NB4 (cell line): ENCODE results near the gene CENPV.

Experiments used
- DNase-seq: peaks from one replicate; pipeline ENCODE4 v3.0.0; 2010; ENCODE audit warnings: low read depth
- H3K4me3 ChIP-seq: one replicate; pipeline ENCODE4 v1.5.1; 2011; ENCODE audit warnings: mild to moderate bottlenecking, low read depth, low read length, moderate library complexity
- CTCF ChIP-seq: IDR thresholded peaks from one replicate; pipeline ENCODE4 v1.5.1; 2012; ENCODE audit warnings: low read depth, low read length
- MAX ChIP-seq: IDR thresholded peaks from 2 replicates; pipeline ENCODE4 v1.6.1; 2011; ENCODE audit warnings: low read depth, low read length
- MYC ChIP-seq: IDR thresholded peaks from 2 replicates; pipeline ENCODE4 v1.6.1; 2011; ENCODE audit warnings: low read depth, low read length
- POLR2A ChIP-seq: IDR thresholded peaks from 2 replicates; pipeline ENCODE4 v1.6.1; 2011; ENCODE audit warnings: mild to moderate bottlenecking; ENCODE audit not compliant: insufficient read length; ENCODE audit errors: extremely low read depth

The CENPV gene

GRCh38 chr17:16378636-16379282 is 25.5 kb upstream of the CENPV start:
- DNase-seq: no peak
- TF ChIP-seq MYC (no peak), CTCF (no peak), POLR2A (no peak), MAX (no peak)
- no peak overlapping the region for H3K4me3 ChIP-seq

GRCh38 chr17:16377941-16378341 is 24.7 kb upstream of the CENPV start:
- TF ChIP-seq MYC (no peak), MAX (no peak), CTCF (no peak), POLR2A (no peak)
- H3K4me3 ChIP-seq: no peak overlapping the region
- DNase-seq: no peak

- no peak for TF ChIP-seq CTCF
- TF ChIP-seq MYC: no peak
- TF ChIP-seq POLR2A: no peak
- no peak for TF ChIP-seq MAX
- no peak for DNase-seq
- H3K4me3 ChIP-seq: no peak overlapping the region
Measured at GRCh38 chr17:16374146-16374938, 21.1 kb upstream of the CENPV start.

GRCh38 chr17:16371742-16372141 is 18.5 kb upstream of the CENPV start:
- TF ChIP-seq CTCF (no peak), POLR2A (no peak)
- DNase-seq: no peak
- no peak overlapping the region for H3K4me3 ChIP-seq

- TF ChIP-seq CTCF (no peak), MAX (no peak), POLR2A (no peak), MYC (no peak)
- no peak for DNase-seq
- no peak overlapping the region for H3K4me3 ChIP-seq
Measured at GRCh38 chr17:16364625-16365024, 11.4 kb upstream of the CENPV start.
